Measurements from ENCODE around the gene CYP1A1.

DNA sequence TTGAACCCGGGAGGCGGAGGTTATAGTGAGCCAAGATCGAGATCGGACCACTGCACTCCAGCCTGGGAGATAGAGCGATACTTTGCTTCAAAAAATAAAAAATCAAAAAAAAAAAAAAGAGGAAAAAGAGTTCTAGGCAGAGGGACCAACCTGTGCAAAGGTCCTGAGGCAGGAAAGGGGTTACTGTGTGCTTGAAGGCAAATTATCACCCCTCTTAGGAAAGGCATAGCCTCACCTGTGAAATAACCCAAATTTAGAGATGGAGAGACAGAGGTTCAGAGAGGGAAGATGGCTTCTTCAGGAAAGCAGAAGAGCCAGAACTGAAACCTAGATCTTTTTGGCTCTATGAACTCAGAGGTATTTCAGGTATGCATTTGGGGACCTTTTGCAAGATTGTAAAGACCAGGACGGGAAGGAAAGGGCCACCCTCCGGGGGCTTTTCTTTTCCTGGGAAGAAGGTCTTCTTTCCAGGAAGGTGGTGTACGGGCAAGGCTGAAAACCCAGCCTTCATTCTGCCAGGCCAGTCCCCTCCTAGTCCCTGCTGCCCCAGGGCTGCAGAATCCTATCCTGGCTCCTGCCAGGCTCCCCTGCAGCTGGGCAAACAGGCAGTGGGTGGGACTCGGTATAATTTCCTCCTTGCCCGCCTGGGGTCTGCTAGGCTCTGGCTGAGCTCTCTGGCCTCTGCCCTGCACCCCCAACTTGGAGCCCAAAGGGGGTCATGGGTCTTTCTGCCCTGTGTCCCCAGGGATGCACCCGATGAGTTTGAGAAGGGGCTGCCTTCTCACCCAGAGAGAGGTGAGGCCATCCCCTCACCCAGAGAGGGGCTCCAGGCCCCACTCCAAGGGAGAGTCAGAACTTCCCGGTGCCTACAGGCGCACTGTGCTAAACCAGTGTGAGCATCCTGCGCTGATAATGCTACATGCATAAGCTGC lies 42.1 kb upstream of the CYP1A1 start:
- TF ChIP-seq POLR2A (IDR thresholded peaks at IDR 0.05; ENCODE audit: low read length) (no peak), GATA1 (IDR thresholded peaks at IDR 0.05; ENCODE audit: low read depth, low read length) (no peak)

Measured in erythroblast (primary cell).